Right renal pelvis (tissue), 4 donors: ENCODE results near the gene TMEM233. TPM values are rescaled to one million over a fixed set of nuclear protein-coding genes. Genes with fewer than 3 reads are reported as not detected.

Experiments
- polyA plus RNA-seq, 4 donors: library from polyadenylated mRNA; unstranded; fragments of 120-200 nt; gene quantifications; one replicate each; pipeline ENCODE4 v1.2.1, GENCODE V29; 2013; ENCODE audit not compliant: insufficient read length in 4 of 4

TMEM233 gene
- polyA plus RNA-seq, 4 donors = 1.2 to 1.7 (median 1.4) TPM

Other genes starting within 250 kb of the TMEM233 start
- 10 to 100 TPM; 71.7 to 92.2 (median 79.6) TPM for gene PRKAB1, start 74.4 kb downstream of the TMEM233 start, polyA plus RNA-seq